GM06990 (cell line): ENCODE data around the gene GNA12.

Experiments
- DNase-seq: peaks from one replicate; pipeline ENCODE4 v3.0.0-alpha.2; 2011; ENCODE audit not compliant: insufficient read length; ENCODE audit errors: extremely low read depth
- H3K27me3 ChIP-seq: replicated peaks from 2 replicates; pipeline ENCODE4 v1.6.0; 2011; ENCODE audit warnings: low read length; ENCODE audit not compliant: control insufficient read depth, insufficient read depth
- H3K36me3 ChIP-seq: 2 replicates; pipeline ENCODE4 v1.5.1; 2011; ENCODE audit warnings: low read length; ENCODE audit not compliant: control insufficient read depth, insufficient read depth
- H3K4me3 ChIP-seq: replicated peaks from 2 replicates; pipeline ENCODE4 v1.5.1; 2011; ENCODE audit warnings: low read depth, mild to moderate bottlenecking, control low read depth, low read length
- CTCF ChIP-seq: IDR thresholded peaks from 2 replicates; pipeline ENCODE4 v1.5.1; 2011; ENCODE audit warnings: low read length, control low read depth, mild to moderate bottlenecking, inconsistent platforms; ENCODE audit not compliant: insufficient read depth, poor library complexity, severe bottlenecking

Gene GNA12

GRCh38 chr7:2813350-2814185 is 30.5 kb downstream of the GNA12 start:
- DNase-seq, result no peak
- Histone ChIP-seq H3K36me3 (no peaks in the 10 kb centered on the region; the same call in none of the 2 replicates), H3K4me3 (no peak overlapping the region), H3K27me3 (no peaks in the 10 kb centered on the region)
- no peak for TF ChIP-seq CTCF

DNA sequence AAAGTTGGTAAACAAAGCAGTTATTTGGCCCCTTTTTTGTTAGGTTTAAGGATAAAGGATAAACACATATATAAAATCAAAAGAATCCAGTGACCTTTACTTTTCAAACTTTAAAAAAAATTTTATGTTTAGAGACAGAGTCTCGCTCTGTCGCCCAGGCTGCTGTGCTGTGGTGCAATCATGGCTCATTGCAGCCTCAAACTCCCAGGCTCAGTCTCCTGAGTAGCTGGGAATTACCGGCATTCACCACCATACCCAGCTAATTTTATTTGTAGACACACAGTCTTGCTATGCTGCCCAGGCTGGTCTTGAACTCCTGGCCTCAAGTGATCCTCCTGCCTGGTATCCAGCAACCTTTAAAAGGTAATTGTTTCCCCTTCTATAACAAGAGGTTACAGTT is 31.3 kb downstream of the GNA12 start:
- no peak for TF ChIP-seq CTCF
- DNase-seq, result no peak
- Histone ChIP-seq H3K4me3 (no peak overlapping the region), H3K27me3 (no peaks in the 10 kb centered on the region), H3K36me3 (no peaks in the 10 kb centered on the region; the same call in none of the 2 replicates)

- H3K4me3 ChIP-seq, result no peak overlapping the region
- no peak for TF ChIP-seq CTCF
- no peaks in the 10 kb centered on the region for H3K27me3 ChIP-seq
- no peaks in the 10 kb centered on the region; the same call in none of the 2 replicates for H3K36me3 ChIP-seq
- no peak for DNase-seq
Observed at GRCh38 chr7:2812114-2812487, 32.0 kb downstream of the GNA12 start.

- no peaks in the 10 kb centered on the region; the same call in none of the 2 replicates for H3K36me3 ChIP-seq
- TF ChIP-seq CTCF, result no peak
- H3K4me3 ChIP-seq, result no peak overlapping the region
- DNase-seq, result no peak
- no peaks in the 10 kb centered on the region for H3K27me3 ChIP-seq
Observed at GRCh38 chr7:2811476-2812113, 32.5 kb downstream of the GNA12 start.

- no peaks in the 10 kb centered on the region; the same call in none of the 2 replicates for H3K36me3 ChIP-seq
- no peak for TF ChIP-seq CTCF
- no peak for DNase-seq
- no peaks in the 10 kb centered on the region for H3K27me3 ChIP-seq
- no peak overlapping the region for H3K4me3 ChIP-seq
Observed at GRCh38 chr7:2810682-2811415, 33.3 kb downstream of the GNA12 start.
